DMS 273 treated with DMSO at 0.1 percent for 48 hours (cell line): Measurements from ENCODE around the gene PXN.

Experiments used
- DNase-seq: peaks from one replicate; lab custom pipeline; 2025; lab: John Stamatoyannopoulos, UW

The PXN gene

DNA sequence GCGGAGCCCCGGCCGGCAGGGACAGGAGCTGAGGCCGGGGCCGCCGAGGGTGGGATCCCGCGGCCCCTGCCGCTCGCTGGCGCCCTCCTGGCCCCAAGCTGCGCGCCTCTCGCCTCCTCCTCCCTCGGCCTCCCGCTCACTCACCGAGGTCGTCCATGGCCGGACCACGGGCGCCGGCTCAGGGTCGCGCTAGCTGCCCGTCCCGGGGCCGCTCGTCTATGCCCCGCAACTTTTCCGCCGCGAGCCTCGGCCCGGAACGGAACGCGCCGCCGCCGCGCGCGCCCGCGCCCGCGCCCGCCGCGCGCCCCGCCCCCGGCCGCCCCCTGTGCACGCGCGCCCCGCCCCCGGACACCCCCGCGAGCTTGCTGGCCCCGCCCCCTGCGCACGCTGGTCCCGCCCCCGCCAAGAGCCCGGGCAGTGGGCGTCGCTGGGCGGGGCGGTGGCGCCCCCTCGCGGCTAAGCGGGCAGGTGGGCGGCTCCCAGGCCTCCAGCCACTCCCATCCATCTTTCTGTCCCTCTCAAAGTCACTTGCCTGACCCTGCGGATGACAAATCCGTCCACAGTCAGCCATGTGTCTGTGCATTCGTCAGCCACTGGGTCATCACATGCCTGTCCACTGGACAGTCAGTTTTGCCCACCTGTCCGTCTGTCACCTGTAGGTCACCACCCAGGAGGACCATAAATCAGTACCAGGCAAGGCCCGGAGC, at the start of gene PXN:
TSS of gene PXN (minus strand) at position 258 of the 707 bp plus-strand sequence. CDS start at position 157, 101 bp downstream.
- DNase-seq, result no peak

DNA sequence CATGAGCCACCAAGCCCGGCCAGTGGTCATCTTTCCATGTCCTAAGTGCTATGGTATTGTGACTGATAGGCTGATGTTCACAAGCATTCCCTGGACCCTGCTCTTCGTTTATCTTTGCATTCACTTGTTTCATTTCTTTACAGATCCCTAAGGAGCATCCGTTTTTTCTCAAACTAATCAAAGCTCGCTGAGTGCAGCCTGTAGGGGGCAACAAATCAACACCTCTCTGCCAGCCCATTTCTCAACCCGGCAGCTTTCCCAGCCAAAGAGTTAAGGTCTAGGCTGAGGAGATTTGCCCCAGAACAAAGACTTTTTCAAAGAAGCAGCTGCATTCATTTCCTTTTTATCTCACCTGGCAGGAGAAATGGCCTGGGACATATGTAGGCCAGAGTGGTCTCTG, 48.7 kb upstream of the PXN start:
- no peak for DNase-seq

DNA sequence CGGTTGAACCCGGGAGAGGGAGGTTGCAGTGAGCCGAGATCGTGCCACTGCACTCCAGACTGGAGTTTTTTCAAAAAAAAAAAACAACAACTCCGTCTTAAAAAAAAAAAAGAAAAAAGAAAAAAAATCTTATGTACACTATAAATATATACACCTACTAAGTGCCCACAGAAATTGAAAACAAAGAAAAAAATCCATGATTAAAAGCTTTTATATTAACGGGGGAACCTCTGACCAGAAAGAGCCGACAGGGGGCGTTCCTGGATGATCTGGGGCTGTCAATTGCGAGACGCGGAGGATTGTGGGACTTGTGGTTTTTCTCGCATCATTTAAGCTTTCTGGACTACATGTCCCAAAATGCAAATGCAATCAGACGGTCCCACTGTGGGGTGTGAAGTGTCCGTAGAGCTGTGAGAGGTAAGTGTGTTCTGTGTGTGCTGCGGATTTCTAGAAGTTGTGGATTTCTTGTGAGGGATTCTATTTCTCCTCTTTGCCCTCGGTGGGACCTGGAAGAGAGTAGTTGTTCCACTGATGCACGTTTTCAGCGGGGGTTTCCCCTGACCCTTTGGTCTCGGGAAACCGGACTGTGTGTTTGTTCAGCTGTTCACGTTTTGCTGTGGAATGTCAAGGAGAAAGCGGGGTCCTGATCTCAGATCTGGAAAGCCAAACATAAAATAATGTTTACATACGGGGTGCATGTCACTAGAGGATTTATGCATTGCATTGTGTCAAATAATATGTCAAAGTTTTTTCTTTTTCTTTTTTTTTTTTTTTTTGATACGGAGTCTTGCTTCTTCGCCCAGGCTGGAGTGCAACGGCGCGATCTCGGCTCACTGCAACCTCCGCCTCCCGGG, 36.7 kb upstream of the PXN start, which contains the start of gene SIRT4:
TSS of gene SIRT4 (plus strand) at position 360 of the 854 bp plus-strand sequence. CDS start 1,241 bp downstream, outside the sequence.
- DNase-seq, result peak; percentile 73

DNA sequence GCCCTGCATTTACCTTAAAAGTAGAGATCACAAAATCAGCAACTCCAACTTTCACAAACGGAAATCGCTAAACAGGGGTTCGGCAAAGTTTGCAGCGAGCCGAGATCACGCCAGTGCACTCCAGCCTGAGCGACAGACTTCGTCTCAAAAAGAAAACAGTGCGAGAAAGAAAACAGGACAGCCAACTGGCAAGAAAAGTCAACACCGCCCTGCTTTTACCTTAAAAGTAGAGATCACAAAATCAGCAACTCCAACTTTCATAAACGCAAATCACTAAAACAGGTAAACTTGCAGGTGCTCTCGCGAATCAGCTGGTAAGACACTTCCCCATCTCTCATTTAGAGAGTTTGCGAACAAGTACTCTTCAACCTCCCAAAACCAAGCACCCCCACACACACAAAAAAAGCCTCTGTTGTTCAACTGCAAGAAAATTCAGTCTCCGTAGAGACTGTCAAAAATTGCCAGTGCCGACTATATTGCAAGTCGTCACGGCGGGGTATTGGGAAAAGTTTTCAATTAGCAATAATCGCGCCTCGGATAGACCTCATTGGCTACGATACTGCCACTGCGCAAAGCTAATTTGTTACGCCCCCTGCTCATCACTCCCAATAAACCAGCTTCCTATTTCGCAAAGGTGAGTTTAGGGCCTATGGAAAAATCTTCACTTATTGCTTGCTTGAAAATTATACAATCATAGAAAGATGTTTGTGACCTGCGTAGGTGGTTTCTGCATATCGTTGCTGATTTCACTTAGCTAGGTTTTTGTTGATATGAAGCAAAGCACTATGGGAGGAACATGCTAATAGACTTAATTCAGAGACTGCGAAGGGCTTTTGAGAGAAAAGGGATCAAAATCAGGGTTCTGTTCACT, 27.4 kb upstream of the PXN start, which contains the start of gene RNU4-1:
TSS of gene RNU4-1 (minus strand) at position 577 of the 871 bp plus-strand sequence.
- DNase-seq, result peak; percentile 96

DNA sequence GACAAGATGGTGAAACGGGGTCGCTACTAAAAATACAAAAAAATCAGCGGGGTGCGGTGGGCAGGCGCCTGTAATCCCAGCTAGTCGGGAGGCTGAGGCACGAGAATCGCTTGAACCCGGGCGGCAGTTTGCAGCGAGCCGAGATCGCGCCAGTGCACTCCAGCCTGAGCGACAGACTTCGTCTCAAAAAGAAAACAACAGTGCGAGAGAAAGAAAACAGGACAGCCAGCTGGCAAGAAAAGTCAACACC, 26.8 kb upstream of the PXN start:
- DNase-seq, result no peak

DNA sequence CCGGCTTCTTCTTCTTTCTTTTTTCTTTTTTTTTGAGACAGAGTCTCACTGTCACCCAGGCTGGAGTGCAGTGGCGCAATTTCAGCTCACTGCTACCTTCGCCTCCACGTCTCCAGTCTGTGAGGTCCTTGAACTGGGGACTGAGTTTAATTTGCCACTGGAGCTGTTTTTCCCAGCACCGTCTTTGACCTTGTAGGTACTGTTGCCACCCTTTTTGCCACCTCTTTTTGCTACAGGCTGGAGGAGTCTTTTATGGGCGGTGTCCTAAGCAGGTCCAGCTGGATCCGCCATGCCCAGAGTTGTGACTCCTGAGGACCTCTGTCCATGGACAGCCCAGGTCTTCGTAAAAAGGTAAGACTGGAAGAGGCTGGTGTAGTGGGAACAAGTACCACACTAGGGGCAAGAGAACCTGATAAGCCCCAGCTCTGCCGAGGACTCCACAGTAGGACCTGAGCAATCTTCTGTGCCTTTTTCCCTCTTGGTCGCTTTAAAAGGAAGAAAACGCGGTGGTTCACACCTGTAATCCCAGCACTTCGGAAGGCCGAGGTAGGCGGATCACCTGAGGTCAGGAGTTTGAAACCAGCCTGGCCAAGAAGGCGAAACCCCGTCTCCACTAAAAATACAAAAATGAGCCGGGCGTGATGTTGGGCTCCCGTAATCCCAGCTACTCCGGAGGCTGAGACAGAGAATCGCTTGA, 25.2 kb upstream of the PXN start:
- no peak for DNase-seq

DNA sequence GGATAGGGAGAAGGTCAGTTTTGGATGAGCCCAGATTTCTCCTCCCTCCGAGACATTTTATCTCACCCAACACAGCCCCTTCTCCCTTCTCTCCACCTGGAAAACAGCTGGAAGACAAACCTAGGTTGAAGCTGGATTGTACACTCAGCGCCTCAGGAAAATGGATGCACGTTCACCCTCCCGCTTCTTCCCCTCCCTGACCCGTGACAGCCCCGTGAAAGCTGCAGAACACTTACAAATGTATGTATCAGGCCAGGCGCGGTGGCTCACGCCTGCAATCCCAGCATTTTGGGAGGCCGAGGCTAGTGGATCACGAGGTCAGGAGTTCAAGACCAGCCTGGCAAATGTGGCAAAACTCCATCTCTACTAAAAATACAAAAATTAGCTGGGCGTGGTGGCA, 22.0 kb upstream of the PXN start:
- DNase-seq, result no peak

DNA sequence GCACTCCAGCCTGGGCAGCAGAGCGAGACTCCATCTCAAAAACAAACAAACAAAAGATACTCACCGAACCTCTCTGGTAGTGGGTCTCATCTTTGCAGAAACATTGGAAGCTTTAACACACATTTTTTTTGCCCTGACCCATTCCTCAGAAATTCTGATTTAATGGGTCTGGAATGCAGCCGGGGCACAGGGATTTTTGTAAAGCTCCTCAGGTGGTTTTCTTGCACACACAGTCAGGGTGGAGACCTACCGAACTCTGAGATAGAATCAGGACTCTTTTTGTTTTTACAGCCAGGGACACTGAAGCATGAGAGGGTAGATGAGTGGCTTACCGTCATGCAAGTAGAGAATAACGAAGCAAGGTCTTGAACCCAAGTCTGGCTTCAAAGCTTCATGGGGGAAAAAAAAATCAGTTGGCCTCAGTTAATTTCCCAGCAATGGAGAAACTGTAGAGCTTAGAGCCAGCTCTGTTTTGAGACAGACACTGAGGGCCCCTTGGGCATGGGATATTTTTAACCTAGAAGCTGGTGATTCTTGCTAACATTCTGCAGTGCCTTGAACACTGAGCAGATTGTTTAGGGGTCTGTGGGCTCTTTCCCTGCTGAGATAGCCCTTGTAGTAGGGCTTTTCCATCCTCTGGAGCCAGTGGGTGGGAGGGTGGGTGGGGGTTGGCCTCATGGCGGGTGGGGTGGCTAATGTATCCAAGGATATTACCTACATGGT, 21.4 kb upstream of the PXN start:
- DNase-seq, result no peak

DNA sequence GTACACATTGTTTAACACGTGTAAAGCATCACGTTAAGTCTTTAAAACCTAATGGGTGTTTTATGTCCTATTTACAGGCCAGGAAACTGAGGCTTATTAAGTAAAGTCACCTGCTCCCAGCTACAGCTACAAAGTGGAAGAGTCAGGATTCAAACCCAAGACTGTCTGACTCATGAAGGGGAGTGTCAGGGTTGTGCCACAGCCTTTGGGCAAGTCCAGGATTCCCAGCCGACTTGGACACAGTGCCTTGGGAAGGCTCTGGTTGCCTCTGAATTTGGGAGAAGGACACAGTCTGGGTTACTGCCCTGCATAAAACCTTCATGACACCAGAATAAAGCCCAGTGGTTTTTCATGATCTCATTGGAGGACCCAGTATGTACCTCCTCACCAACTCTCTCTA, 18.9 kb upstream of the PXN start:
- no peak for DNase-seq

DNA sequence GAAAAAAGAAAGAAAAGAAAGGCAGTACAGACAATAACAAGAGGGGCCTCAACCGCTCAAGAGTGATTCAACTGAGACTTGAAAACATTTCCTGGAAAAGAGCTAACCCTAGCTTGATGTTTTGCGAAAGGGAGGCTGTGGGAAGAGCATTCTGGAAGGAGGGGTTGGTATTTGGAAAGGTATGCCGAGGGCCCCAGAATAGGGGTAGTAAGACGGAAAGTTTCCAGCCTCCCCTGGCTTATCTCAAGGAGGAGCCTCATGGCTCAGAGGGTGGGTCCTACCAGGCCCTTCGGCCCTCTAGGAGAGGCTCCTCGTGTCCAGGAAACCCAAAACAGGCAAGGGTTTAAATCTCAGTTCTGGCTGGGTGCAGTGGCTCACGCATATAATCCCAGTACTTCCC, 17.8 kb upstream of the PXN start:
- DNase-seq, result no peak

DNA sequence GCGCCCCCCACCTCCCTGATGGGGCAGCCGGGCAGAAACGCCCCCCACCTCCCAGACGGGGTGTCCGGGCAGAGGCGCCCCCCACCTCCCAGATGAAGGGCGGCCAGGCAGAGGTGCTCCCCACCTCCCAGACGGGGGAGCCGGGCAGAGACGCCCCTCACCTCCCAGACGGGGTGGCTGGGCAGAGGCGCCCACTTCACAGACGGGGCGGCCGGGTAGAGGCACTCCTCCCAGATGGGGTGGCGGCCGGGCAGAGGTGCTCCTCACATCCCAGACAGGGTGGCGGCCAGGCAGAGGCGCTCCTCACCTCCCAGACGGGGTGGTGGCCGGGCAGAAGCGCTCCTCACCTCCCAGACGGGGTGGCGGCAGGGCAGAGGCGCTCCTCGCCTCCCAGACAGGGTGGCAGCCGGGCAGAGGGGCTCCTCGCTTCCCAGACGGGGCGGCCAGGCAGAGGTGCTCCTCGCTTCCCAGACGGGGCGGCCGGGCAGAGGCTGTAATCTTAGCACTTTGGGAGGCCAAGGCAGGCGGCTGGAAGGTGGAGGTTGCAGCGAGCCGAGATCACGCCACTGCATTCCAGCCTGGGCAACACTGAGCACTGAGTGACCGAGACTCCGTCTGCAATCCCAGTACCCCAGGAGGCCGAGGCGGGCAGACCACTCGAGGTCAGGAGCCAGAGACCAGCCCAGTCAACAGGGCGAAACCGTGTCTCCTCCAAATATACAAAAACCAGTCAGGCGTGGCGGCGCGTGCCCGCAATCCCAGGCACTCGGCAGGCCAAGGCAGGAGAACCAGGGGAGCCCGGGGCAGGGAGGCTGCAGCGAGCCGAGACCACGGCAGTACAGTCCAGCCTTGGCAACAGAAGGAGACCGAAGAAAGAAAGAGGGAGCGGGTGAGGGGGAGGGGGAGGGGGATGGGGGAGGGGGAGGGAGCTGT, 12.9 kb upstream of the PXN start:
- no peak for DNase-seq

DNA sequence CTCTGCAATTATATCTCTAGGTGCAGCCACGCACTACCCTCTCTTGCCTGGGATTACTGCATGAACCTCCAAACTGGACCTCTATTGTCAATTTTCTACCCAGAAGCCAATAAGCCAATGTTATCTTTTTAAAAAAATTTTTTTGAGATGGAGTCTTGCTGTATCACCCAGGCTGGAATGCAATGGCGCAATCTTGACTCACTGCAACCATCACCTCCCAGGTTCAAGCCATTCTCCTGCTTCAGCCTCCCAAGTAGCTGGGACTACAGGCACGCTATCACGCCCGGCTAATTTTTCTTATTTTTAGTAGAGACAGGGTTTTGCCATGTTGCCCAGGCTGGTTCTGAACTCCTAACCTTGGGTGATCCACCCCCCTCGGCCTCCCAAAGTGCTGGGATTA, 11.2 kb upstream of the PXN start:
- no peak for DNase-seq

DNA sequence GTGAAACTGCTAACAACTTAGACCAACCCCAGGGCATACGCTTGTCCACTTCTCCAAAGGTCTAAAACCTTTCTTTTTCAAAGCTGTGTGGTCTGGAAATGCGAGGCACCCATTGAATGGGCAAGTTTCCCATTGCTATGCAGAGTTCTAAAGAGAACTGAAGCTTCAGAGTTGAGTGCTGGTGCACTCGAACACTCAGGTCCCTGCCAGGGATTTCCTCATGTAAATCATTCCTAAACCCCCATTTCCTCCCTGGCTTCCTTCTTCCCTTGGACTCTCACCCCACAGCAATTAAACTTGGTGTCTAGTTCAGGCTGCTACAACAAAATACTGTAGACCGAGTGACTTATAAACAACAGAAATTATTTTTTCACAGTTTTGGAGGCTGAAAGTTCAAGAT, 2.2 kb upstream of the PXN start:
- DNase-seq, result no peak

DNA sequence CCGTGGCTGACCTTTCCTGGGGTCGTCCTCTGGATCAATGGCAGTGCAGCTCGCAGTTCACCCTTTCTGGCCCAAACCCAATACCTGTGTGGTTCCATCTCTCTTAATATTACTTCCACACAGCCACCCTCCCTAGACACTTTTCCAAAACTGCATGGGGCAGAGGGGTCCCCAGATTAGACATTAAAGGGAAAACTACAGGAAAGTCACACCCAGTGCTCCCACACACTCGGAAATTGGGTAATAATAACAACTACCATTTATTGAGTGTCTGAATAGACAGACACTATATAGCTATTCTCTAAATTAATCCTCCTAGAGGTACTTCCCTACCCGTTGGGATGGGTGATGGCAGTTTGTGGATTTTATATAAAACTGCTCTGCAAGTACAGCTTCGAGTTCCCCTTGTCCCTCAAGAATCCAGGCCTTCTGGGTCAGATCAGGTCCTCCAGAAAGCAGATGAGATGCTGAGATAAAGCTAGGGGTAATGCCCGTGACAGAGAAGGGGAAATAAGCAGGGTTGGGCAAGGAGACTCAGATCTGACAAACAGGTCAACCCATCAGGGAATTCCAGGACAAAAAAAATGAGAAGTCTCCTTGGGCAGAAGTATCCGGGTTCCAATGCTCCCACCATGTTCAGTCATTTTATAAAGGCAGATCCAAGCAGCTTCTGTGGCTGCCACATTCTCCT, 795 bp upstream of the PXN start:
- DNase-seq, result no peak

DNA sequence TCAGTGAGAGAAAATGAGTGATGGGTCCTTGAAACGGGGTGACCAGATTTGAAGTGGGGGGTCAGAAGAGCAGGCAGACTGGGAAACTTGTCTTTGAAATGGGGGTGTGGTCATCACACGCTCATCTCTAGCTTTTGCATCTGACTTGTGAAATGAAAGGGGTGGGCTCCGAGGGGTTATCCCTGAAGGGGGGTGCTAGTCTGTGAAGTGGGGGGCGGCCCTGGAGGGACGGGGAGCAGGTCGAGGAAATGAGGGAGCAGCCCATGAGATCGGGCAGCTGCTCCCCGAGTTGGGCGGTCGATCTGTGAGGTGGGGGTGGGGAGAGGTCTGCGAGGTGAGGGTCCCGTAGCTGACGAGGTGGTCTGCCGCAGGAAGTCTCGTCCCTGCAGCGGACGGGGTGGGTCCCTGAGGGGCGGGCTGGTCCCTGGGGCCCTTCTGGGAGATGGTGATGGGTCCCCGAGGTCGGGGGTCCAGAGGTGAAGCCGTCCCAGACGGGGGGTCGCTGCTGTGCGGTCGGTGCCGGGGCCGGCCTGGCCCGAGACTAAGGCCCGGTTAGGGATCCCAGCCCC, 542 bp downstream of the PXN start:
- no peak for DNase-seq

DNA sequence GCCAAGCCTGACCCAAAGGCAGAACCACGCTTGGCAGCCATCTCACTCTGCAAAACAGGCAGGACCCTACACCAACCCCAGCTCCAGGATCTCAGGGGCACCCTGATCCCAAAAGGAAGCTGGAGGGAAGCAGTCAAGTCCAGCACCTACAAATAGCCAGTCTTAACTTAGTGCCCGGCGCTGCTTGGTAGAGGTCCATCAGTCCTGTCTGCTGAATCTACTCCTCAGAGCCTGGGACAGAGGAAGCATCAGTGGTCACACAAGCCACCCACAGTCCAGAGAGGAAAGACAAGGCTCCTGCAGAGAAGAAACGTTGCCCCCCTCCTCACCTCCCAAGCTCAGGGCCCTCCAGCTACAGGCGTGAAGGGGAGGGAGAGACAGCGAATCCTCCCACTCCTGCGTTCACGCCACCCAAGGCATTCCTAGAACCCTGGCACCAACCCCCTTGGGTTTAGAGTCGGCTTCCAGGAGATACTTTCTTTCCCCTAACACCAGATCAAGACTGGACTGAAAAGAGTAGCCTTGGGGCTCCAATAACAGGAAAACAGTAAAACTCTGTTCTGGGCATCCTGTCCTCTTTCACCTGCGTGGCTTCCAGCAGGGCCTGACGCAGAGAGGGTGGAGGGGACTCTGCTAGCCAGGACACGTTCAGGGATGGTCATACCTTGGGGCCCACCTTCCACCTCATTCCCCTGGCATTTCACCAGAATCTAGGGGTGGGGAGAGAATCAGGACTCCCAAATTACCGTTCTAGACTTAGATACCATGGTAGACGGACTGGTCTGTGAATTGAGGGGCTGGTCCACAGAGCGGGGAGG, 1.2 kb downstream of the PXN start:
- DNase-seq, result no peak

DNA sequence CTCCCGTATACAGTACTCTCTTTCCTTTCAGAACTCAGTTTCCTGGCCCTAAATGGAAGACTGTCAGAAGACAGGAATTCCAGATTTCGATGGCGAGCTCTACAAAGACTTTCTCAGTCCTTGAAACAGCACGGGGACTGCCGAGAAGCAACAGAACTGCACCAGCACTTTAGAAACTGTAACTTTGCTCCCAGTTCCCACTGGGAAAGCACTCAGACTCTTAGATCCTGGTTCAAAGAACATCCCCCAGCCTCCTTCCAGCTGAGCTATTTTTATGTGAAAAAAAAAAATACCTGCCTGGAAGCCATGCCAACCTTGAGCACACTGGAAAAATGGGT, 1.8 kb downstream of the PXN start:
- no peak for DNase-seq
